ENCODE measurements around the gene AKAP11. TPM values are rescaled to one million over a fixed set of nuclear protein-coding genes. Genes with fewer than 3 reads are reported as not detected.

The AKAP11 gene
- total and polyA plus RNA-seq, 2 experiments from 2014 or later: 3.3 to 15.3 TPM

GRCh38 chr13:42305503-42305902, 33.6 kb downstream of the AKAP11 start:
- H3K27ac ChIP-seq: no peak overlapping the region
- H3K4me1 ChIP-seq (ENCODE audit: low read depth): no peaks in the 10 kb centered on the region
- no peaks in the 10 kb centered on the region for H3K27me3 ChIP-seq
- no peaks in the 10 kb centered on the region for H3K9me3 ChIP-seq (ENCODE audit: low read depth)
- no peak for TF ChIP-seq CTCF (IDR thresholded peaks at IDR 0.05; ENCODE audit: low read depth, low read length)
- H3K36me3 ChIP-seq: peaks cover 41% of the 10 kb centered on the region
- DNase-seq (ENCODE audit: low read depth in 1 of 2, low spot score in 1 of 2): no peak
- no peak overlapping the region for H3K4me3 ChIP-seq

DNA sequence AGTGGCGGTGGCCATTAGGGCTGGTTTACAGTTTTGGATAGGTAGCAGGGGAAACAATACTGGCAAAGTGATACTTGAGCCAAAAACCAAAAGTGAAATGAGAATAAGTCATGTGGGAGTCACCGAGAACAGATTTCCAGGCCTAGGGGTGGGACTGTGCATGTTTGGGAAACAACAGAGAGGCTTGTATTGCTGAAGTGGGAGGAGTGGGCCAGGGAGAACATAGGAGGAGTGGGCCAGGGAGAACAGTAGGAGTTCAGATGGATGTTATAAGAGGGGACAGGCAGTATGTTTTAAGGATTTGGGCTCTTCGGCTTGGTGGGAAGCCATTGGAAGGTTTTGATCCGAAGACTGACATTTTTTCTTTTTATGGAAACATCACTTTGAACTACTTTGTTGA, 35.5 kb downstream of the AKAP11 start:
- H3K4me3 ChIP-seq: no peak overlapping the region
- no peaks in the 10 kb centered on the region for H3K4me1 ChIP-seq (ENCODE audit: low read depth)
- TF ChIP-seq CTCF (IDR thresholded peaks at IDR 0.05; ENCODE audit: low read depth, low read length): no peak
- no peaks in the 10 kb centered on the region for H3K9me3 ChIP-seq (ENCODE audit: low read depth)
- H3K36me3 ChIP-seq: peaks cover 30% of the 10 kb centered on the region
- no peak for DNase-seq (ENCODE audit: low read depth in 1 of 2, low spot score in 1 of 2)
- H3K27ac ChIP-seq: no peak overlapping the region
- H3K27me3 ChIP-seq: no peaks in the 10 kb centered on the region

GRCh38 chr13:42312817-42313431, 41.0 kb downstream of the AKAP11 start:
- H3K27ac ChIP-seq: no peak overlapping the region
- H3K9me3 ChIP-seq (ENCODE audit: low read depth): no peaks in the 10 kb centered on the region
- no peaks in the 10 kb centered on the region for H3K27me3 ChIP-seq
- H3K4me1 ChIP-seq (ENCODE audit: low read depth): no peaks in the 10 kb centered on the region
- no peak for DNase-seq (ENCODE audit: low read depth in 1 of 2, low spot score in 1 of 2)
- H3K36me3 ChIP-seq: peaks cover 22% of the 10 kb centered on the region
- H3K4me3 ChIP-seq: no peak overlapping the region
- no peak for TF ChIP-seq CTCF (IDR thresholded peaks at IDR 0.05; ENCODE audit: low read depth, low read length)

DNA sequence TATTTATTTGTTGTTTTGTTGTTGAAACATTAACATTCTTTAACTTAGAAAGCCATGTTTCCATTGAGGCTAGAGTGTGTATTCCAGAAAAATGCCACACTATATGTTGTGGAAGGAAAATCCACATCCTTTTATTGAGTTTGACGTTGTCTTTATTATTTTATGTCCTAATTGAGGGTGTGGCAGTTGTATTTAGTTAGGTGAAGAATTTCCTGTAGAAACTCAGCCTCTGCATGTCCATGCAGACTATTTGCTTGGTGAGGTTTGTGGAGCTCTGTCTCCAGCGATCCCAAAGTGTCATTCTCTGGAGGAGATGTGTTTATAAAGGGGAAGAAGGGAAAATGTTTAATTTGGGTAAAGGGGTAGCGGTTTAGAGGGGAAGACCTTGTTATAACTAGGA, 46.6 kb downstream of the AKAP11 start:
- no peak for DNase-seq (ENCODE audit: low read depth in 1 of 2, low spot score in 1 of 2)
- TF ChIP-seq CTCF (IDR thresholded peaks at IDR 0.05; ENCODE audit: low read depth, low read length): no peak
- Histone ChIP-seq H3K4me3 (no peak overlapping the region), H3K4me1 (ENCODE audit: low read depth) (peaks cover 4% of the 10 kb centered on the region), H3K36me3 (no peaks in the 10 kb centered on the region), H3K9me3 (ENCODE audit: low read depth) (no peaks in the 10 kb centered on the region), H3K27me3 (no peaks in the 10 kb centered on the region), H3K27ac (no peak overlapping the region)

GRCh38 chr13:42320375-42320787, 48.4 kb downstream of the AKAP11 start:
- H3K4me3 ChIP-seq: no peak overlapping the region
- no peak for TF ChIP-seq CTCF (IDR thresholded peaks at IDR 0.05; ENCODE audit: low read depth, low read length)
- H3K27ac ChIP-seq: no peak overlapping the region
- peaks cover 12% of the 10 kb centered on the region for H3K4me1 ChIP-seq (ENCODE audit: low read depth)
- no peaks in the 10 kb centered on the region for H3K9me3 ChIP-seq (ENCODE audit: low read depth)
- no peaks in the 10 kb centered on the region for H3K27me3 ChIP-seq
- H3K36me3 ChIP-seq: no peaks in the 10 kb centered on the region
- DNase-seq (ENCODE audit: low read depth in 1 of 2, low spot score in 1 of 2): peak in 1 of 2 donors; percentile 16
